IPS-NIHi7 (cell line): ENCODE results near the gene NUP133.
"Not testable (repeated sequence)": the region's sequence is repeated elsewhere in the genome, so short reads cannot be mapped to it uniquely, and the experiment has no call there.

Experiments used
- DNase-seq: peaks from one replicate; pipeline ENCODE4 v3.0.0; 2012; ENCODE audit warnings: mixed read lengths; ENCODE audit errors: extremely low spot score

NUP133 gene

DNA sequence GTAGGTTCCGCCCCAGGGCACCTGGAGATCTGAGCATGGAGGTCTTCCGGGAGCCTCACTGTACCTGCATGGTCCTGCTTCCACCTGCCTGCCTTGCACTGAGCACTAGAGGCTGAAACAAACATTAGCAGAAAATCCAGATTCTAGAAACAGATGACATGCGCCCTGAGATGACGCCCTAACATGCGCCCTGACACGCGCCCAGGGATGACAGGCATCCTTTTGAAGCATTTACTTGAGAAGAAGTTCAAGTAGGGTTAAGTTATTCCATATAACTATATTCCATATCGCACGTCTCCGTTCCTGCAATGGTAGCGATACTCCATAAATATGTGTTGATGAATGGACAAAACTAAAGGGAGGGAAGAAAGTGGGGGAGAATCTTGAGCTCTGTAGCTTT, 87.9 kb downstream of the NUP133 start:
- no peak for DNase-seq

DNA sequence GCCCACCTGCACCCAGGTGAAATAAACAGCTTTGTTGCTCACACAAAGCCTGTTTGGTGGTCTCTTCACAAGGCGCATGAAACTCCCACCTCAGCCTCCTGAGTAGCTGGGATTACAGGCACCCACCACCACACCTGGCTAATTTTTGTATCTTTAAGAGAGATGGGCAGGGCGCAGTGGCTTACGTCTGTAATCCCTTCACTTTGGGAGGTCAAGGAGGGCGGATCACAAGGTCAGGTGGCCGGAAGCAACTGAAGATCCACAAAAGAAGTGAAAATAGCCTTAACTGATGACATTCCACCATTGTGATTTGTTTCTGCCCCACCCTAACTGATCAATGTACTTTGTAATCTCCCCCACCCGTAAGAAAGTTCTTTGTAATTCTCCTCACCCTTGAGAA, 89.6 kb downstream of the NUP133 start:
- not testable (repeated sequence) for DNase-seq

DNA sequence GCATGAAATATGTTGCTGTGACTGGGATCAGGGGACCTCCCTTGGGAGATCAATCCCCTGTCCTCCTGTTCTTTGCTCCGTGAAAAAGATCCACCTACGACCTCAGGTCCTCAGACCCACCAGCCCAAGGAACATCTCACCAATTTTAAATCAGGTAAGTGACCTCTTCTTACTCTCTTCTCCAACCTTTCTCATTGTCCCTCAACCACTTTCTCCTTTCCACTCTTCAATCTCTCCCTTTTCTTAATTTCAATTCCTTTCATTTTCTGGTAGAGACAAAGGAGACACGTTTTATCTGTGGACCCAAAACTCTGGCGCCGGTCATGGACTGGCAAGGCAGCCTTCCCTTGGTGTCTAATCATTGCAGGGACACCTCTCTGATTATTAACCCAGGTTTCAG, 95.3 kb downstream of the NUP133 start:
- DNase-seq: not testable (repeated sequence)

DNA sequence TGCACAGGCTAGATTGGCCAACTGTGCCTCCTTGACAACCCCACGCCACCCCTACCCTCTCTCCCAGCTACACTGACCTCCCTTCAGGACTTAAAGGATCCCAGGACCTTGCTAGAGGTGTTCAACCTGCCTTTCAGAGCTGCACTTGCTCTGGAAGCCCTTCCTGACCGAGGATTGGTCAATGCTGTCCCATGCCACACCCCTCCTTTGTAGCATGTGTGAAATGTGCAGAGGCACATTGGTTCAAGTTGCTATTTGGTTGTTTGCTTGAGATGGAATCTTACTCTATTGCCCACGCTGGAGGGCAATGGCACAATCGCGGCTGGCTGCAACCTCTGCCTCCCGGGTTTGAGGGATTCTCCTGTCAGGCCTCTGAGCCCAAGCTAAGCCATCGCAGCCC, 96.1 kb downstream of the NUP133 start:
- no peak for DNase-seq

DNA sequence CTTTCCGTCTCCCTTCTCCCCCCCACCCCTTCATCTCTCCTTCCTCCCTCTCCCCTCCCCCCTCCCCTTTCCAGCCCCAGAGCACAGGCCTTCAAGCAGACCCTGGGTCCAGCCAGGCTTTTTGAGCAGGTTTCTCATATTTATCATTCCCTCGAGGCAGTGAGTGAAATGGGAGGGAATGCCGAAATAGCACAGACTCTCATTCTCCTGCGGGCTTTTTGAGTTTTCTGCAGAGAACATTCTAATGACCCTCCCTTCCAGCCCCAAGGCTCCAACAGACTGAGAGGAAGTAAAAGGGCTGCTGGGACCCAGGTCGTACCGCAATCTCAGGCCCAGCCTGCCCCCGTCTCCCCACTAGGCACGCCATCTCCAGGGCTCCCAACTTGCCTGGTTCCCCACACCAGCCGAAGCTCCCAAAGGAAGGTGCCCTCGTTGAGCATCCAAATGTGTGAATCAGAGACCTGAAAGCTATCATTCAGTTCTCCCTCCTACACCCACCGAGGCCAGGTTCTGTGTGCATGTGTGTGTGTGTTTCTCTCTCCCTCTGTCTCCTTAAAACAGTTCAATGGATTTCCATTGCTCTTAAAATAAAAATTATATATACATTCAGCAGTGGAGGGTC, 96.6 kb downstream of the NUP133 start:
- no peak for DNase-seq

DNA sequence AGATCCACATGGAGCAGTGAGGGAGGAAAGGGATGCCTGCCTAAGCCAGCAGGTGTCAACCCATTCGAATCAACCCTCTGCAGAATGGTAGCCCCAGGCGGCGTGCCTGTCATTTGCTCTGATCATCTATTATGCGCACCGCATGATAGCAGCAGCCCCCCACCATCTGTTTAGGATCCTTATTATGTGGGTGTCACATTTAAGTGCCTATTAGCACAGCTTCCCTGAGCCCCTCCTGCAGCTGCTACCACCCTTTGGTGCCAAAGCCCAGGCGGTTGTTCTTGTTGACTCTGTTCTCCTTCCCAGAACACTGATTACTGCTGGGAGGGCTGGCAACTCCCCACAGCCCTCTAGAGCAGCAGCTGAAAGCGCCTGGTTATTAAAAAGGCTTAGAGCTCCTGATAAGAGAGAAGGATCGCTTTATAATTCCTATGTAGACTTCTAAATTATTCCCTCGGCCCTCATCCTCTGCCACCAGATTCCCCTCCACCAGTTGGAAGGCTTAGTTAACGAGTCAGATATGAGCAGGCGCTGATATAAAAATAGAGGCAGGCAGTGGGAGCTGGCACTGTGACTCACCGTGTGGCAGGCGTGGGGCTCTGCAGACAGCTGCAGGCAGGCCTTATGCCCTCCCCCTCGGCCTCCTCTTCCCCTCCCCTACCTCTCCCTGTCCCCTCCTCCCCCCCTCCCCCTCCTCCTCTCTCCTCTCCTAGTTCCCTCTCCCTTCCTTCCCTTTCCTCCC, 97.3 kb downstream of the NUP133 start:
- DNase-seq: peak; percentile 72

DNA sequence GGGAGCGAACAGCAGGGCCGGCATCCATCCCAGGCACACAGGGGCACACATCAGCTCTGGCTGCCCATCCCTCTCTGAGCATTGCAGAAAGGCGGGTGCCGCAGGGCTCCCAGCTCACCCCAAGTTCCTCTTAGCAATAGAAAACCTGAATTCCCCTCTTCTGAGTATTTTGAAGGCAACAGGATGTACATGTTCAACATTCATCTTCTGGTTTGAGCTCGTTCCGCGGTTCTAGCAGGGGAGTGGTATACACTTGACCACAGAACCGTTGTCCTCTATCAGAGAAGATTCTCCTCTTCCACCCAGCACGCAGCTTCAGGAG, 97.8 kb downstream of the NUP133 start:
- no peak for DNase-seq

DNA sequence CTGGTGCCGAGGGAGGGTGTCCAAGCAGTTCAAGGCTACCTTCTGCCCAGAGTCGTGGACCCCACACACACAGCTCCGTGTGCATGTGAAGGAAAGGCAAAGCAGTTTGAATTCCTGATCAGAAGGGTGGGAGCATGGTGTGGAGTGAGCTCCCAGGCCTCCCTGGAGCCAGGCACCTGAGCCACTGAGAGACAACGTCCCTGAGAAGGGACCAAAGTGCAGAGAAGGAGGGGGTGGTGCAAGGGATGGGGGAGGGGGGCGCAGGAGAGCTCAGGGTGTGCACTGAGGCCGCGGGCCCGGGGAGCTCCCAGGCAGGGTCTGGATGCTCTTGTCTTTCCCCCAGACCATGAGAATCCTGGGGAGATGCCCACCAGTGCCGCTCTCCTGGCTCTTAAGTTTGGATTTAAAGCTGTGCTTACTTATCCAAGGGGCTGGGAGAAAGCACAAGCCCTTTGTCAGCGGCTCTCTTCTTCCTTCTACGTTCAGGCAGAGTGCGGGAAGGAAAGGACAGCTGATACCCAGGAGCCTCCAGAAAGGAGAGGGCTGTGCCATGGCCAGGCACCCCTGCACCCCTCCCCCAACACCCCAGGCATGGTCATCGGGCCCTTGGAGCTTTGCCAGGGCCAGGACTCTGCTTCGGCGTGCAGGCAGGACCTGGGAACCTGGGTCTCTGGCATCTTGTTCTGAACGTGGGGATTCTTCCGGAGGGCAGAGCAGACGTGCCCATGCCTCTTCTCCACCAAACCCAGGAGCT, 98.3 kb downstream of the NUP133 start:
- no peak for DNase-seq

DNA sequence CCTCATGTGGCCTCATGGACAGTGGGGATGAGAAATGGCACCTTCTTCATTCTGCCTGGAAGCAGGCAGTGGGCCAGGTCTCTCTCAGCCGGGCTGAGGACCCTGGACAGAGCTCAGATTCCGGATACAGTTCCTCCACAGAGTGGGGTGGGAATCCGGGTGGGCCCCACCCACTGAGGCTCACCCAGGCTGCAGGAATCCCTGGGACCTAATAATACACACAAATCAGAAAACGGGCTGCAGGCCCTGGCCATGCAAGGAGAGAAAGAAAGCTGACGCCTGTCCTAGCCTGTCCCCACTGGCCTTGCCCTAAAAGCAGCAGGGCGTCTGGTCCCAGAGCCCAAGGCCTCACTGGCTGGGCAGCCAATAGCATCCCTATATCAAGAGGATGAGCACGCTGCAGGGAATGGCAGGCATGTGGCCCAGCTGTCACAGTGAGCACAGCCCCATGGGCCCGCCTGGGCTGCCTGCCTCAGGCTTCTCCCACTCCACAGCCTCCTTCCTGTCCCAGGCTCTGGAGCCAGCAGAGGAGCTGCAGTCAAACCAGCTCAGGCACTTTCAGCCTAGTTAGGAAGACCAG, 99.6 kb downstream of the NUP133 start:
- DNase-seq: peak; percentile 47

DNA sequence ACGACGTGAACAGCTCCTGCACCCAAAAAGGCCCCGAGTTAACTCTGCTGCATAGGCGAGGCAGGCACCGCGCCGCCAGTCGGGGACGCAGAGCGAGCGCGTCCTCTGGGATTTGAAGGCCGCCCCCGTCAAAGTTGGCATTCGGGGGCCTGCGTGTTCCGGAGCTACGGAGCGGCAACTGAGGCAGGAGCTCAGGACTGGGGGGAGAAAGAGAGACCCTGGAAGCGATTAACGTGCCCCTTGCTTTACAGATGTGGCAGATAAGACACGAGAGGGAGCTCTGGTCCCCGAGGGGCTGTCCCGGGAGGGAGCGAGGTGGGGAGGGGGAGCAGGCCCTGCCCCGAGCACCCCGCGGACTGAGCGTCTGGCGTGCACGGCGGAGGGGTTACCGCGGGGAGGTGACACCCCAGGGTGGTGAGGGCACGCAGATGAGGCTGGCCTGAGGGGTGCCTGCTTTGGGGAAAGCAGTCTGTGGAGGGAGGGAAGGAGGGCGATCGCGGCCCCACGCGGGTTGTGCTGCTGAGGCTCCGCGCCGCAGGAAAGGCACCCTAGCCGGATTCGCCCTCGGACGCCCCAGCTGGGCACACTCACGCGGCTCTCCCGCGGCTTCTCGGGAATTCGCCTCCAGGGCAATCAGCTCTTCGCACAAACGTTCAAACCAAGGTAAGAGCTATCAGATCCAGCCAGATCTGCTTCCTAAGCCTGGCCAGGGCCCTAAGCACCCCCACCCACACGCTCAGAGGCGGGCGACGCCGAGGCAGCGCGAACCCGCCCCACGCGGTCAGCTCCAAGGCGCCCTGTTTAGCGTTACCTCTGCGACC, 100.7 kb downstream of the NUP133 start:
- no peak for DNase-seq

DNA sequence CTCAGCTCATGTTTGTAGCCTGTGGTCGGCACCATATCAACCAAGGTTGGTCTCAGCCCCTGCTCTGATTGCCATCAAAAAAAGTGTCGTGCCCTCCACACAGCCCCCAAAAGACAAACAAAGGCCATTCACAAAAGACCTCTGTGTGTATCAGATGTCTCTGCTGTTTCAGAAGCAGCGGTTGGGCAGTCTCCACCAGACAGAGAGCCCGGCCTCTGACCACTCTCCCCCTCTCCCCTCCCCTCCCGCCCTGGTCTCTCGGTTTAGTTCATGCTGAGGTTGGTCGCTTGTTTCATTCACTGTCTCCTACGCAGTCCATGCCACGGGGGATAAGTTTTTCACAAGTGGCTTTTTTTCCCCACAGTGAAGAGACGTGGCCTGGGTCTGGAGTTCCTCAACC, 101.3 kb downstream of the NUP133 start:
- DNase-seq: peak; percentile 56

DNA sequence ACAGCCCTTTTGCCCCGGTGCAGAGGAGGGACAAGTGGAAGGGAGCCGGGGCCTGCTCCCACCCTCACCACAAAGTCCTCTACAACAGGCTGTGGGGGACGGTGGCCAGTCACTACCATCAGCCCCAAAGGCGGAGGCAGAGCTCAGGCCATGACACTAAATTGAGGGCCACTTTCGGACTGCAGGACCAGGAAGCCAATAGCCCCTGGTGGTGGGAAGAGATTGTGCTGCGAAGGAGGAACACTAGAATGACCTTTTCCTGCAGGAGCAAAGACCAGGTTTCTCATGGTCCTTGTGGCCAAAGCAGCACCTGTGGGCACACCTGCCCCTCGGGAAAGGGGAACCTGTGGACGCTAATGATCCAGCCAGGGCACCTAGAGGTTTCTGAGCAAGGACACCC, 104.6 kb downstream of the NUP133 start:
- DNase-seq: no peak

DNA sequence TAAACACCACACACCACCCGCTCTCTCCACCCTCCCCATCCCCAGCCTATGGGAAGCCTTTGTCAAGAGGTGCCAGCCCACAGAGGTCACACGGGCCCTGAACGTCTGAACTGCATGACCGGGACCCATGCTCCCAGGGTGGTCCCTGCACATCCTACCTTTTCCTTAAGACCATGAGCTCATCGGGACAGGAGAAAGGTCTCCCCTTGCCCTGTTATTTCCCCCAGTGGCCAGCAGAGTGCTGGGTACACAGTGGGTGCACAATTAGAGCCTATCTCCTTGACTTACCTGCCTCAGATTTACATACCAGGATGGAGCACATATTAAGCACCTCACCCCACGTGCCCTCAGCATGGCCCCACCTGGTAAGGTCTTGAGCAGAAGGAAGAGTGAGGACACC, 105.1 kb downstream of the NUP133 start:
- no peak for DNase-seq

DNA sequence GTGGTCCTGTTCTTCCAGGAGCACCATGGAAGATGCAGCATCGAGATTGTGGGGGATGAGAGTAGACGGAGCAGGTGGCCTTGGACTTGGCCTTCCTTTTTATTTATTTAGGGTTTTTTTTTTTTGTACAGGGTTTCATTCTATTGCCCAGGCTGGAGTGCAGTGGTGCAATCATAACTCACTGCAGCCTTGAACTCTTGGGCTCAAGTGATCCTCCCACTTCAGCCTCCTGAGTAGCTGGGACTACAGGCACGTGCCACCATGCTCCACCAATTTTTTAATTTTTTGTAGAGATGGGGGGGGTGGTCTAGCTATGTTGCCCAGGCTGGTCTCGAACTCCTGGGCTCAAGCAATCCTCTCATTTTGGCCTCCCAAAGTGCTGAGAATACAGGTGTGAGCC, 105.8 kb downstream of the NUP133 start:
- DNase-seq: not testable (repeated sequence)

DNA sequence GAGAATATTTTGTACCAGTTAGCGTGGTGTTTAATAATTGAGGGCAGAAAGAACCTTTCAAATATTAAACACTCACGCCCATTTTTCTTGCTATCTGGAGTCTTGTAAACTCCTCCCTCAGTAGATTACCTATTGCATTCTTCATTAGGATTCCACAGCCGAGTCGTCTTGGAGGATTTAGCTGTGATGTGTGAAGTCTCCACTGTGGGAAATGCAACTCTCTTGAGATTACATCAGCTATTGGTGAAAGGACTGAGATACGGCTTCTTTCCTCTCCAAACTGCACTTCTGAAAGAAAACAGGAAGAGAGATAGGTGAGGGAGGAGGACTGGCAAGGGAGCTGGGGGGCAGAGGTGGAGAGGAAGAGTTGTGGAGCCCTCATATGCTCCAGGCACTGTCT, 110.4 kb downstream of the NUP133 start:
- no peak for DNase-seq

DNA sequence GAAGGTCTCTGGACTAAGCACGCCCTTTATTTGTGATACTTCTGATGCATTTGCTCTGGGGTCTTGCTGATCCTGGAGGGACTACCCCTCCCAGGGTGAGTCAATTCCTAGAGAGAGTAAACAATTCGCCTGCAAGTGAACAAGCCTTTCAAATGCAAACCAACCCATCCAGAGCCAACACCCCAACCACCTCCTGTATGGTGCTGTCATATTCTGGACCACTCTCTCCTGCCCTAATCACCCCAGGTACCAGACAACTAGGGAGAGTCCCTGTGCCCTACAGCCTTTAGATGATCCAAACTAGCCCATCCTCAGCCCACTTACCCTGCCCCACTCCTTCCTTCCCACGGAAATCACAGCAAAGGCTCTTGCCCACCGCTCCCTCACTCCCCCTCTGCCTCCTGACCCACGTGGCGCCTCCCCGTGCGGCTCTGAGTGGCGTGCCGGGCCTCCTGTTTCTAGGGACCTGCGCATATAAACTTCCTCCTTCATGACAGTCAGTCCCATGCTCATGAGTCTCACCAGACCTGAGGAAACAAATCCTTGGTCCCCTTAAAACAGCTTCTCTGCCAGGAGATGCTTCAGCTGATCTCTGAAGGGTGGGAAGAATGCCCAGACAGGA, 111.4 kb downstream of the NUP133 start:
- DNase-seq: no peak

DNA sequence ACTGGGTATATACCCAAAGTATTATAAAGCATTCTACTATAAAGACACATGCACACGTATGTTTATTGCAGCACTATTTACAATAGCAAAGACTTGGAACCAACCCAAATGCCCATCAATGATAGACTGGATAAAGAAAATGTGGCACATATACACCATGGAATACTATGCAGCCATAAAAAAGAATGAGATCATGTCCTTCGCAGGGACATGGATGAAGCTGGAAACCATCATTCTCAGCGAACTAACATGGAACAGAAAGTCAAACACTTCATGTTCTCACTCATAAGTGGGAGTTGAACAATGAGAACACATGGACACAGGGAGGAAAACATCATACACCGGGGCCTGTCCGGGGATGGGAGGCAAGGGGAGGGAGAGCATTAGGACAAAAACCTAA, 113.6 kb downstream of the NUP133 start:
- not testable (repeated sequence) for DNase-seq

DNA sequence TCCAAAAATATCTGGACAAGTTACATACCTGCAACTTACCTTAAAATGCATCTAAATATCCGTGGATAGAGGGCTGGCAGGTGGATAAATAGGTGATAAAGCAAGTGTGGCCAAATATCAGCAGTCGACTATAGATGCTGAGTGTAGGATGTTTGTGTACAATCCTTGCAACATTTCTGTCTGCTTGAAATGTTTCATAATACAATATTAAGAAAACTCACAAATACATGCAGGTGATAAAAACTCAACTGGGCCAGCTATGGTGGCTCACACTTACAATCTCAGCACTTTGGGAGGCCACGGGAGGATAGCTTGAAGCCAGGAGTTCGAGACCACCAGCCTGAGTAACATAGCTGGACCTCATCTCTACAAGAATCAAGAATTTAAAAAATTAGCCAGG, 115.2 kb downstream of the NUP133 start:
- DNase-seq: no peak
